B cell (primary cell): ENCODE results near the gene RCOR3. TPM values are rescaled to one million over a fixed set of nuclear protein-coding genes. Genes with fewer than 3 reads are reported as not detected.

Experiments used
- ATAC-seq: fragments of 200-7000 bp; cut with Tn5 transposase; one replicate; pipeline ENCODE4 v1.10.0; 2021; ENCODE audit warnings: low read depth, mild to moderate bottlenecking, moderate number of reproducible peaks, moderate library complexity
- CTCF ChIA-PET: fragments of 350-600 bp; sonication (Branson Sonifier 250); formaldehyde crosslinking; loops from one replicate; lab custom pipeline; 2021; ENCODE audit warnings: antibody characterized with exemption, inconsistent platforms; lab: Charles Lee
- POLR2A ChIA-PET: fragments of 350-600 bp; sonication (Branson Sonifier 250); formaldehyde crosslinking; loops from one replicate; lab custom pipeline; 2021; ENCODE audit warnings: antibody characterized with exemption; lab: Charles Lee
- DNase-seq: peaks from one replicate; pipeline ENCODE4 v3.0.0; 2013
- H2AFZ ChIP-seq: 2 replicates; pipeline ENCODE4 v1.6.1; 2012; ENCODE audit warnings: mild to moderate bottlenecking, low read depth, low read length; ENCODE audit not compliant: insufficient read depth, poor library complexity, severe bottlenecking
- H3K27ac ChIP-seq, 2 donors: 1 replicate in 1 of 2; 2 replicates in 1 of 2; pipeline ENCODE4 v1.5.1; 2012 to 2013; ENCODE audit warnings: low read length in 2 of 2, mild to moderate bottlenecking in 2 of 2, moderate library complexity in 1 of 2
- H3K27me3 ChIP-seq, 4 experiments: fragments of 200-600 bp in 1 of 4; sonication (generic) in 1 of 4; replicated peaks in 1 of 4; 1 replicate in 2 of 4; 2 replicates in 2 of 4; pipeline versions ENCODE4 v1.6.1 to v1.7.0; 2013 to 2016; ENCODE audit warnings: low read length in 3 of 4, mild to moderate bottlenecking in 2 of 4, mixed read lengths in 1 of 4, moderate library complexity in 1 of 4; ENCODE audit not compliant: insufficient read depth in 4 of 4, control insufficient read depth in 3 of 4; ENCODE audit errors: control extremely low read depth in 1 of 4
- H3K36me3 ChIP-seq, 2 experiments: replicated peaks in 1 of 2; 1 replicate in 1 of 2; 2 replicates in 1 of 2; pipeline versions ENCODE4 v1.6.1 to v1.7.1; 2013; ENCODE audit warnings: low read length in 1 of 2; ENCODE audit not compliant: insufficient read depth in 2 of 2, control insufficient read depth in 1 of 2; ENCODE audit errors: control extremely low read depth in 1 of 2, extremely low read depth in 1 of 2
- H3K4me1 ChIP-seq, 2 donors: fragments of 200-600 bp in 1 of 2; sonication (generic) in 1 of 2; 1 replicate in 1 of 2; 2 replicates in 1 of 2; pipeline versions ENCODE4 v1.5.1 to v1.6.1; 2013 to 2017; ENCODE audit warnings: low read length in 2 of 2; ENCODE audit not compliant: control insufficient read depth in 2 of 2, insufficient read depth in 2 of 2
- H3K4me2 ChIP-seq: replicated peaks from 2 replicates; pipeline ENCODE3; 2012; ENCODE audit warnings: mild to moderate bottlenecking, low read depth, low read length; ENCODE audit not compliant: poor library complexity, severe bottlenecking
- H3K4me3 ChIP-seq, 5 experiments: fragments of 200-600 bp in 1 of 5; sonication (generic) in 1 of 5; 1 replicate in 3 of 5; 2 replicates in 2 of 5; pipeline versions ENCODE4 v1.5.1 to v1.7.0; 2011 to 2016; ENCODE audit warnings: low read length in 4 of 5, mild to moderate bottlenecking in 4 of 5, low read depth in 2 of 5, control low read depth in 1 of 5, moderate library complexity in 1 of 5; ENCODE audit not compliant: insufficient read depth in 1 of 5; ENCODE audit errors: control extremely low read depth in 1 of 5, extremely low read depth in 1 of 5
- H3K79me2 ChIP-seq: fragments of 200-600 bp; sonication (generic); one replicate; pipeline ENCODE4 v1.6.0; 2016; ENCODE audit warnings: low read length; ENCODE audit not compliant: control insufficient read depth, insufficient read depth
- H3K9ac ChIP-seq: fragments of 200-600 bp; sonication (generic); 2 replicates; pipeline ENCODE4 v1.6.1; 2017; ENCODE audit warnings: mild to moderate bottlenecking, low read length, moderate library complexity
- H3K9me3 ChIP-seq, 3 donors: one replicate each; pipeline versions ENCODE4 v1.6.1 to v1.7.1; 2013; ENCODE audit warnings: low read length in 2 of 3; ENCODE audit not compliant: control insufficient read depth in 2 of 3, insufficient read depth in 1 of 3; ENCODE audit errors: control extremely low read depth in 1 of 3
- H4K20me1 ChIP-seq: 2 replicates; pipeline ENCODE4 v1.6.0; 2012; ENCODE audit warnings: mild to moderate bottlenecking, low read length; ENCODE audit not compliant: insufficient read depth, control insufficient read depth, poor library complexity, severe bottlenecking
- H3K27ac Mint-ChIP-seq: one replicate; pipeline ENCODE4 v1.8.0; 2021; ENCODE audit warnings: mixed read lengths
- H3K27me3 Mint-ChIP-seq: one replicate; pipeline ENCODE4 v1.8.0; 2021; ENCODE audit warnings: mixed read lengths
- H3K4me1 Mint-ChIP-seq: one replicate; pipeline ENCODE4 v1.8.0; 2021; ENCODE audit warnings: mixed read lengths
- H3K4me3 Mint-ChIP-seq: one replicate; pipeline ENCODE4 v1.8.0; 2021; ENCODE audit warnings: mixed read lengths
- H3K9me3 Mint-ChIP-seq: one replicate; pipeline ENCODE4 v1.8.0; 2022; ENCODE audit warnings: mixed read lengths; ENCODE audit not compliant: insufficient read depth
- EZH2 ChIP-seq: IDR thresholded peaks from 2 replicates; pipeline ENCODE4 v1.6.1; 2012; ENCODE audit warnings: borderline replicate concordance, low read depth, mild to moderate bottlenecking, moderate library complexity, low read length; ENCODE audit not compliant: insufficient read depth, poor library complexity, severe bottlenecking
- WGBS: methylation state at CpG from one replicate; pipeline ENCODE4 v1.1.5; 2013; ENCODE audit warnings: missing lambda C conversion rate; ENCODE audit not compliant: insufficient coverage; 5-methylcytosine and 5-hydroxymethylcytosine counted together
- intact Hi-C: fragments of 100-400 bp; cut with micrococcal nuclease; formaldehyde crosslinking; loops from one replicate; pipeline ENCODE4 v1.10.0; 2022
- polyA plus RNA-seq: library from polyadenylated mRNA; depleted of rRNA; stranded (reverse); fragments of >200 nt; gene quantifications from 2 replicates; pipeline ENCODE4 v1.2.3, GENCODE V29; 2012
- total RNA-seq, 2 donors: library from RNA; stranded (reverse); fragments of 120-200 nt in 1 of 2; gene quantifications; 1 replicate in 1 of 2; 2 replicates in 1 of 2; pipeline versions ENCODE4 v1.2.3 to v1.2.4, GENCODE V29; 2013 to 2022
- TF ChIP-seq, protein P1 (sequence below): fragments of 200-600 bp; IDR thresholded peaks from one replicate; pipeline ENCODE4 v1.8.0; 2022; ENCODE audit warnings: antibody characterized with exemption, mild to moderate bottlenecking

The RCOR3 gene
- total and polyA plus RNA-seq, 2 donors (not counting 1 experiment from before 2014, with no cell fraction given) = 42.7 to 120 TPM

DNA sequence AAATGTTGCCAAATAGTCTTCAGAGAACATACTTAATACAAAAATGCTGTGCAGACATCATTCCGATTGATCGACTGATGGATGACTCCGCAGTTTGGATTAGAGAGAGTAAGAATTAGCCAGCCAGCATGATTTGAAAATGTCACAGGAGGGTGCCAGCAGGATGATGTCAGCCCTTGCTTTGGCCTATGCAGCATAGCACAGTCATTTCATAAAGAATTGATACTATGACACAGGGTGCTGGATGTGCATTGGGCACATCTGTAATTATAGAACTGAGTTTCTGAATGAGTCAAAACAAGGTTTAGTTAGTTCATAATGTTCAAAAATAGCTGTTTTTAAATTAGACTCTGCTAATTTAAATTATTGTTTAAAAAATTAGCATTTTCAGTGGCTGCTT is 45.9 kb downstream of the RCOR3 start:
- 76% methylated on average over 2 of the region's 3 CpGs for WGBS
- ATAC-seq (no peak), DNase-seq (no peak)
- H3K79me2 ChIP-seq = no peaks in the 10 kb centered on the region
- no peak overlapping the region for H3K9ac ChIP-seq
- POLR2A ChIA-PET = no interaction called here
- no peaks in the 10 kb centered on the region for H3K27me3 ChIP-seq
- H3K36me3 ChIP-seq = peaks cover 0 to 38% of the 10 kb centered on the region in 2 experiments
- intact Hi-C loops = no loop called here
- peak overlapping the region; percentile 20 for H3K27ac Mint-ChIP-seq
- TF ChIP-seq EZH2 = no peak
- TF ChIP-seq, protein P1, sequence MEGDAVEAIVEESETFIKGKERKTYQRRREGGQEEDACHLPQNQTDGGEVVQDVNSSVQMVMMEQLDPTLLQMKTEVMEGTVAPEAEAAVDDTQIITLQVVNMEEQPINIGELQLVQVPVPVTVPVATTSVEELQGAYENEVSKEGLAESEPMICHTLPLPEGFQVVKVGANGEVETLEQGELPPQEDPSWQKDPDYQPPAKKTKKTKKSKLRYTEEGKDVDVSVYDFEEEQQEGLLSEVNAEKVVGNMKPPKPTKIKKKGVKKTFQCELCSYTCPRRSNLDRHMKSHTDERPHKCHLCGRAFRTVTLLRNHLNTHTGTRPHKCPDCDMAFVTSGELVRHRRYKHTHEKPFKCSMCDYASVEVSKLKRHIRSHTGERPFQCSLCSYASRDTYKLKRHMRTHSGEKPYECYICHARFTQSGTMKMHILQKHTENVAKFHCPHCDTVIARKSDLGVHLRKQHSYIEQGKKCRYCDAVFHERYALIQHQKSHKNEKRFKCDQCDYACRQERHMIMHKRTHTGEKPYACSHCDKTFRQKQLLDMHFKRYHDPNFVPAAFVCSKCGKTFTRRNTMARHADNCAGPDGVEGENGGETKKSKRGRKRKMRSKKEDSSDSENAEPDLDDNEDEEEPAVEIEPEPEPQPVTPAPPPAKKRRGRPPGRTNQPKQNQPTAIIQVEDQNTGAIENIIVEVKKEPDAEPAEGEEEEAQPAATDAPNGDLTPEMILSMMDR = no peak
- no peak overlapping the region for H3K4me2 ChIP-seq
- CTCF ChIA-PET = no interaction called here
- H3K9me3 Mint-ChIP-seq = no peaks in the 10 kb centered on the region
- H4K20me1 ChIP-seq = no peaks in the 10 kb centered on the region
- H3K9me3 ChIP-seq = no peaks in the 10 kb centered on the region
- H3K27ac ChIP-seq = no peak overlapping the region
- H3K4me3 ChIP-seq = no peak overlapping the region
- H3K27me3 Mint-ChIP-seq = no peaks in the 10 kb centered on the region
- no peaks in the 10 kb centered on the region for H3K4me1 Mint-ChIP-seq
- H2AFZ ChIP-seq = no peak overlapping the region
- H3K4me3 Mint-ChIP-seq = no peak overlapping the region
- no peaks in the 10 kb centered on the region for H3K4me1 ChIP-seq

GRCh38 chr1:211309617-211310016 is 50.5 kb downstream of the RCOR3 start:
- Histone ChIP-seq H3K79me2 (no peaks in the 10 kb centered on the region), H2AFZ (no peak overlapping the region), H3K27ac (peak overlapping the region in 1 of 2 donors; percentile 21), H3K36me3 (peaks cover 0 to 39% of the 10 kb centered on the region in 2 experiments), H3K4me2 (no peak overlapping the region), H3K4me1 (no peaks in the 10 kb centered on the region), H3K27me3 (no peaks in the 10 kb centered on the region), H4K20me1 (no peaks in the 10 kb centered on the region), H3K9me3 (no peaks in the 10 kb centered on the region), H3K4me3 (no peak overlapping the region), H3K9ac (no peak overlapping the region)
- POLR2A ChIA-PET = no interaction called here
- intact Hi-C loops = no loop called here
- no CpG with 5 or more reads among the region's 3 CpGs for WGBS
- H3K9me3 Mint-ChIP-seq = no peaks in the 10 kb centered on the region
- TF ChIP-seq, protein P1 = no peak
- no peak for TF ChIP-seq EZH2
- H3K4me3 Mint-ChIP-seq = no peak overlapping the region
- H3K27ac Mint-ChIP-seq = no peak overlapping the region
- no peak for ATAC-seq
- no peaks in the 10 kb centered on the region for H3K4me1 Mint-ChIP-seq
- CTCF ChIA-PET = interaction anchor here (0.7 kb wide), 1 partner anchor 167 kb away, joined by 3 read pairs; no protein-coding TSS in a partner anchor
- DNase-seq = no peak
- no peaks in the 10 kb centered on the region for H3K27me3 Mint-ChIP-seq
